GM12875 (cell line): ENCODE measurements around the gene SLC22A23.
"Not testable (repeated sequence)": the region's sequence is repeated elsewhere in the genome, so short reads cannot be mapped to it uniquely, and the experiment has no call there.

Experiments
- H3K4me3 ChIP-seq: one replicate; pipeline ENCODE4 v1.5.1; 2011; ENCODE audit warnings: low read depth, low read length, control low read depth
- TF ChIP-seq, protein P1 (sequence below): IDR thresholded peaks from 2 replicates; pipeline ENCODE4 v1.5.1; 2011; ENCODE audit warnings: low read depth, mild to moderate bottlenecking, control low read depth, inconsistent platforms, low read length, moderate library complexity, borderline replicate concordance; ENCODE audit not compliant: insufficient read depth

The SLC22A23 gene

DNA sequence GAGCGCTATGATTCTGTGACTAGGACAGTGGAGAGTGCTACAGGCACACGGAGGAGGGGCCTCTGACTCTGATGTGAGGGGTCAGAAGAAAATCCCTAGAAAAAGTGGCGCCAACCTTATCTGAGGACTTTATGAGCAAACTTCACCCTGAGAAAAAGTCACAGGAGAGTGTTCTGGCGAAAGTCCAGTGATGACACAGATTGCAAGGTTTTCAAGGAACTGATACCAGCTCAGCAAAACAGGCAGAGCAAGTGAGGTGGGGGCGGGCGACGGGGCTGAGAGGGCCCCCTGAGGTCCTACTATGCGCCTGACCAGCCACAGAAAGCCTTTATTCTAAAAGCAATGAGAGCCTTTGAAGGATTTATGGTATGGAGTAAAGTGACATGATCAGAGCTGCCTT lies 73.3 kb downstream of the SLC22A23 start:
- TF ChIP-seq, protein P1, sequence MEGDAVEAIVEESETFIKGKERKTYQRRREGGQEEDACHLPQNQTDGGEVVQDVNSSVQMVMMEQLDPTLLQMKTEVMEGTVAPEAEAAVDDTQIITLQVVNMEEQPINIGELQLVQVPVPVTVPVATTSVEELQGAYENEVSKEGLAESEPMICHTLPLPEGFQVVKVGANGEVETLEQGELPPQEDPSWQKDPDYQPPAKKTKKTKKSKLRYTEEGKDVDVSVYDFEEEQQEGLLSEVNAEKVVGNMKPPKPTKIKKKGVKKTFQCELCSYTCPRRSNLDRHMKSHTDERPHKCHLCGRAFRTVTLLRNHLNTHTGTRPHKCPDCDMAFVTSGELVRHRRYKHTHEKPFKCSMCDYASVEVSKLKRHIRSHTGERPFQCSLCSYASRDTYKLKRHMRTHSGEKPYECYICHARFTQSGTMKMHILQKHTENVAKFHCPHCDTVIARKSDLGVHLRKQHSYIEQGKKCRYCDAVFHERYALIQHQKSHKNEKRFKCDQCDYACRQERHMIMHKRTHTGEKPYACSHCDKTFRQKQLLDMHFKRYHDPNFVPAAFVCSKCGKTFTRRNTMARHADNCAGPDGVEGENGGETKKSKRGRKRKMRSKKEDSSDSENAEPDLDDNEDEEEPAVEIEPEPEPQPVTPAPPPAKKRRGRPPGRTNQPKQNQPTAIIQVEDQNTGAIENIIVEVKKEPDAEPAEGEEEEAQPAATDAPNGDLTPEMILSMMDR = no peak
- no peak overlapping the region for H3K4me3 ChIP-seq

DNA sequence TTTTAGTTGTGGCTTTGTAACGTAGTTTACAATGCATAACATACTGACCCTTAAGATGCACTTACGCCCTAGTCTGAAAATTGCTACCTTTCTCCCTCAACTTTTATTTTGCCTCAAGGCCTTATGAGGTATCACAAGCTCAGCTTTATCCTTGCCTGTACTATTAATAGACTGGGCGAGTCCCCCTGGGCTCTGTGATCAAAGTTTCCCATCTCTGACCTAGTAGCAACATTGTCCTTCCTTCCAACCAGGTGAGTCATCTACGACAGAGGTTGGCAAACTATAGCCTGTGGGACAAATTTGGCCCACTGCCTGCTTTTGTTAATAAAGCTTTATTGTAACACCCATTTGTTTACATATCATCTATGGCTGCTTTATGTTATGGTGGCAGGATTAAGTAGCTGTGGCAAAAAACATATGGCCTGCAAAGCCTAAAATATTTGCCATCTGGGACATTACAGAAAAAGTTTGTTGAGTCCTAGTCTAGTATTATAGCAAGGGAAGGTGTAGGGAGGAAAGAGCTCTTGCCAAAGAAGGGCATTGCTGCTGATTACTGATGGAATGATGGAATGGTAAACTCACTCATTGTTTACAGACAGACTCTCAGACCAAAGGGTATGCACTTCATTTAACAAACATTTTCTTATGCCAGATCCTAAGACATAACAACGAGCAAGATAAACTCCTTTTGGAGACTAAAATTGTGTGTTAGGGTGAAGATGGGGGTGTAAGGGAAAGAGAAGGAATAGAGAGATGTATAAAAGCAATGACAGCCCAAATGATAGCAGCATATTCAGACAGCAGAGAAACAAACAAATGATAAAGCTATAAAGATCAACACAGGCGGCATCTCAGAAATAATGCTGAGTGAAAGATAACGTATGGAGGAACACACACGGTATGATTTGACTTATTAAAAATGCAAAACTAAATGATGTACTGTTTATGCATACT lies 74.2 kb downstream of the SLC22A23 start:
- TF ChIP-seq, protein P1 = no peak
- no peak overlapping the region for H3K4me3 ChIP-seq

DNA sequence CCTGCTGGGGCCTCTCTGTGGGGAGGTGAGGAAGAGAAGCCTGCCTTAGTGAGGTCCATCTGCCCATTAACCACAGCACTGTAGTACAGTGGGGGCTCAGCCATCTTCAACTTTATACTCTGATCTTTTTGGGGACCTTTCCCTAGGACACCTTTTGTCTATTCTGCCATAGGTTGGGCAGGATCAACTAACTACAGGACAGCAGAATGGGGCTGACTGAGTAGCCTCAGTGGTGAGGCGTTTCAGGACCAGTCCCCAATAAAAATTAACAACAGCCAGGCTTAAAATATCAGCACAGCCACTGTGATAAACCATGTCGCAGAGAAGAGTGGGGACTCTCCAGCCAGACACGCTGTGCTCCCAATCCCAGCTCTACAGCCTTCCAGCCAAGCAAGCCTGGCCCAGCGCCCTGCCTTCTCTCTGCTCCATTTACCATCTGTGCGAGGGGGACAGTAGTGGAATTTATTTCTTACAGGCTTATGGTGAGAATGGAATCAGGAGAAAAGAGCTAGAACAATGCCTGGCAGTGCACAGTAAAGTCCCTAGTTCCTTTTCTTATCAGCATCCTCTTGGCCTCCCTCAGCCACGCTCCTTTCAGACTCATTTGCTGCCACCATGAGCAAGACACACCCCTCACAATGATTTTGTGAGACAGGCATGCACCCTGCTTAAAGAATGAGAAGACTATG lies 75.5 kb downstream of the SLC22A23 start:
- TF ChIP-seq, protein P1 = no peak
- H3K4me3 ChIP-seq = no peak overlapping the region

DNA sequence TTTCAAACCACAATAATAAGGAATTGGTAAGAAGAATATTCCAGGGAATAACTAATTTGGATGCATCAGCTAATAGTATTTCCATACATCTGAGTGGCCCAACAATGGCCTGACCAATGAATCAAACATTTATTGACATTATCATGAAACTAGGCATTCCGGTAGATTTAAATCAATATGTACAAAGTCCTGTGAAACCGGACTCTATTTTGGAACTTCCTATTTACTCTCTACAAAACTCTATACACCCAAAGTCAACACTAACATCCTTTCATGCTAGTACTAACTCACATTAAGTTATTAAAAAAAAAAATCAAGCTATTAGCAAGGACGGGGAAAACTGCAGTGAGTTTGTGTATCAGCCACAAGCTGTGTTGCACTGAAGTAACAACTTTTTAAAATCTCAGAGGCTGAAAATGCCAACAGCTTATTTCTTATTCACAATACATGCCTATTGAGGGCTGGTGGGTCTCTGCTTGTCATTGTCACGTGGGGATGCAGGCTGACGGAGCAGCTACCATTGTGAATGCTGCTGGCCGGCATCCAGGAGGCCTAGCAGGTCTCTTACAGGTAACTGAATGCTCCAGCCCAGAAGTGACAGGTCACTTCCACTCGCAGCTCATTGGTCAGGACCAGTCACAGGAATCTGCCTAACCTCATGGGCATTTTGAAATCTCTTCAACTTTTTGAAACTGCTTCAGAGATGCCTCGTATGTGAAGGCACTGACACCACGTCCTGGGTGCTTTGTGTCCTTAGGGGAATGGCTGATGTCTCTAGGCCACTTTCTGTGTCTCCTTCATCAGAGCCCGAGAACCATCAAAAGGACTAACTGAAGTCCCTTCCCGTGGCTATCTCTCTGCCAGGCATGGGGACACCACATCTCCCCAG lies 76.3 kb downstream of the SLC22A23 start:
- H3K4me3 ChIP-seq = no peak overlapping the region
- TF ChIP-seq, protein P1 = no peak

DNA sequence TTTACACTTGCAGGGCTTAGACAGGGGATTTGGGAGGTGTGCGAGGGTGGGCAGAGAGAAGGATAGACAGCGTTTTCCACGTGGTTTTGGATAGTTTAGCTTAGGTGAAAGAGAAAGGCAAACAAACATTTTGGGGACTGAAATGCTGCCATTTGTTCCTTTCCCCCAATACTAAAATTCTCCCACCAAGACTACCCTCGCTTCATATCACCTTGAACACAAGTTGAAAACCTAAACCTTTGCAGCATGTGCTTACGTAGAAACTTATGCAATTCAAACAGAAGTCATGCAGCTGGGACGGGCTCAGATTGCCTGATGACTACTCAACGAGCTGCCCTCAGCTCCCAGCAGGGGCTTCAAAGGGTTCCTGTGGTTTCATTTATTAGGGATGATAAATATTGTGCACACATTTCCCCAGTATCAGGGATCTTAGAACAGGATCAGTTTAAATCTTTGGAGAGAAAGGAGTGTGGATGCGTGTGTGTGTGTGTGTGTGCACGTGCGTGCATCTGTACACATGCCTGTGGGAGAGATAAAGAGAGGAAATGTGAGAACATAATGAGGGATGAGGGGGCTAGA lies 77.3 kb downstream of the SLC22A23 start:
- TF ChIP-seq, protein P1 = no peak
- H3K4me3 ChIP-seq = no peak overlapping the region

DNA sequence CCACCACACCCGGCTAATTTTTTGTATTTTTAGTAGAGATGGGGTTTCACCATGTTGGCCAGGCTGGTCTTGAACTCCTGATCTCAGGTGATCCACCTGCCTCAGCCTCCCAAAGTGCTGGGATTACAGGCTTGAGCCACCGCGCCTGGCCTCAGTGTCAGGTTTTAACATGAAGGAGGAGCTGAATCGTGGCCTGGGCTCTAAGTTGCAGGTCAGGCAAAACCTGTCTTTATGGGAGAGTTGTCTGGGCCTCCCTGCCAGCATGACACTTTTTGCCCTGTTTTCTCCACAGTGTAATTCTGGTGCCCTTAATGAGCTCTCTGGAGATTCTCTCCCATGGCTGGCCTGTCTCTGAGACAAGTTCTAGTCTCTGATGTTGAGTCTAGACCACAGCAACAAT lies 78.0 kb downstream of the SLC22A23 start:
- H3K4me3 ChIP-seq = not testable (repeated sequence)

DNA sequence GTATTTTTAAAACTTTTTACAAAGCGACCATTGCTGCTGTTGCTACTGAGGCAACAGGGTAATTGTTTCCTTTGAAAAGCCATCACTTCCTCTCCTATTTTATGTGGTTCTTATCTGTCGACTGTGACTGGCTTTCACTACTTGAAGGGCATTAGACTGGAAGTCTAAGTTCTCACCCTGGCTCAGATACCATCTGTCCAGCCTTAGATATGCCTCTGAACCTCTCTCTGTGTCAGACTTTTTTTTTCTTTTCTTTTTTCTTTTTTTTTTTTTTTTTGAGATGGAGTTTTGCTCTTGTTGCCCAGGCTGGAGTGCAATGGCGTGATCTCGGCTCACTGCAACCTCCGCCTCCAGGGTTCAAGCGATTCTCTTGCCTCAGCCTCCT lies 78.5 kb downstream of the SLC22A23 start:
- H3K4me3 ChIP-seq = not testable (repeated sequence)
